ENCODE results near the gene KRTAP4-7.
A peak's percentile ranks its signal among the peaks of the same experiment; 100 is the strongest.
"Not testable (repeated sequence)": the region's sequence is repeated elsewhere in the genome, so short reads cannot be mapped to it uniquely, and the experiment has no call there.

KRTAP4-7 gene

GRCh38 chr17:41116297-41116696 lies 32.3 kb downstream of the KRTAP4-7 start:
- DNase-seq: no peak

- not testable (repeated sequence) for DNase-seq
Measured at GRCh38 chr17:41117846-41118386, 34.0 kb downstream of the KRTAP4-7 start, which contains the start of gene KRTAP4-11. TSS of gene KRTAP4-11 (minus strand) at chr17:41118373. CDS start at chr17:41118315, 58 bp downstream.

GRCh38 chr17:41118721-41119120 lies 34.8 kb downstream of the KRTAP4-7 start:
- no peak for DNase-seq

- peak; percentile 51 for DNase-seq
Measured at GRCh38 chr17:41119696-41120690, 36.0 kb downstream of the KRTAP4-7 start.

GRCh38 chr17:41121742-41122141 lies 37.8 kb downstream of the KRTAP4-7 start:
- no peak for DNase-seq

- not testable (repeated sequence) for DNase-seq
Measured at GRCh38 chr17:41123292-41123990, 39.5 kb downstream of the KRTAP4-7 start.

GRCh38 chr17:41123991-41124371 lies 40.0 kb downstream of the KRTAP4-7 start, which contains the start of gene KRTAP4-12:
TSS of gene KRTAP4-12 (minus strand) at chr17:41124182. CDS start at chr17:41124122, 60 bp downstream.
- not testable (repeated sequence) for DNase-seq

- DNase-seq: no peak
Measured at GRCh38 chr17:41125064-41125463, 41.1 kb downstream of the KRTAP4-7 start.

- no peak for DNase-seq
Measured at GRCh38 chr17:41126412-41126811, 42.5 kb downstream of the KRTAP4-7 start.

- DNase-seq: no peak
Measured at GRCh38 chr17:41127371-41127770, 43.4 kb downstream of the KRTAP4-7 start.

GRCh38 chr17:41131979-41132378 lies 48.0 kb downstream of the KRTAP4-7 start:
- no peak for DNase-seq

- DNase-seq: no peak
Measured at GRCh38 chr17:41133880-41134735, 50.2 kb downstream of the KRTAP4-7 start.

Data from GDM1 (cell line).